SHP77 (cell line): ENCODE results near the gene COX7B2.

ENCODE experiments used
- DNase-seq, 2 experiments: peaks; one replicate each; lab custom pipeline; 2025; lab: John Stamatoyannopoulos, UW

COX7B2 gene, protein sequence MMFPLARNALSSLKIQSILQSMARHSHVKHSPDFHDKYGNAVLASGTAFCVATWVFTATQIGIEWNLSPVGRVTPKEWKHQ

DNA sequence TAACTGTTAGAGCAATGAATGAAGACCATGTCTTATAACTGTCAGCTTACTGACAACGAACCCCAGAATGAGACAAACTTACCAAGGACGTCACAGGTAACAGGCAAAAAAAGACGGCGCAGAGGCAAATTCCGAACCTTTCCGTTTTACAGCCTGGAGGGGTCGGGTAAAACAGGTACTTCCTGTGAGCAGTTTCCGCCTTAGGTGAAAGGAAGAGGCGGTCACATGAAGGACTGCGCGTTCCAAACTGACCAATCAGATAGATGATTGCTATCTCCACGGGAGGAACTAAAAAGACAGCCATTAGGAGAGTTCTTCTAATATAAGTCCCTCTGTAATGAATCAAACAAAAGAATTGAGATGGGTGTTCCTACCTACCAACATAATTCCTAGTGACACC lies at the start of gene COX7B2:
TSS of gene COX7B2 (minus strand) at position 168 of the 400 bp plus-strand sequence. CDS start 174,053 bp downstream, outside the sequence.
- DNase-seq: no peak

DNA sequence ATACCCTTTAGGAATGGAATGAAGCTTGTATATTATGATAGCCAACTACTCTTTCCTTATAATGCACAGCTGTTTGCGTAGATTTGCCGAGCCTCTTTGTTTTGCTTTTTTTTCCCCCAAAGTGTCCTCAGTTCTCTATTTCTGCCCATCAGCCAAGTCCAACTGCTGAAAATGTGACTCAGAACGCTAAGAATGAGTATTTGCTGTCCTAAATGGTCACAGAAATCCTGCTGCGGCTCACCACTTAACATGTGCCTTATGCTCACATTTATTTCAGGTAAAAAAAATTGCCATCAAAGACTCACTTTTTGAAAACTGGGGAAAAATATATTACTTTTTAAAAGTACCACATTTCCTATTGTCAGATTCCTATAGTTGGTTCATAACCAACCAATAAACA lies 47.4 kb upstream of the COX7B2 start:
- no peak for DNase-seq

DNA sequence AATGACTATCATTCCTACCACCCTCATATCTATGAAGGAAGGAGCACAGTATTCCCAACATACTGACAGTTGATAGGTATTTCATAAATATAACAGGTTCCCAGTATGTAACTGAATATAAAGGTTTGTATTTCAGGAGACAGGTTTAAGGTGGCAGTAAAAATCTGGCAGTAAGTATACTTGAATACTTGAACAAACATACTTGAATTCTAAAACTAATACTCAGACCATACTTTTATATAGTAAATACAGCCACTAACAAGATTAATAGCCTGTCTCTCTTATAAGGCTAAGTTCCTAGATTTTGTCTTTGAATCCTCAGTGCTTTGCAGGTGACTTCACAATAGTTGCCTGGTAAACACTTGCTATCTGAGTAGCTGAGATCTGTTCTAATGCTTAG lies 46.6 kb upstream of the COX7B2 start:
- no peak for DNase-seq

- DNase-seq: no peak
These were observed 45.6 kb upstream of the COX7B2 start for GRCh38 chr4:46954643-46955042.

DNA sequence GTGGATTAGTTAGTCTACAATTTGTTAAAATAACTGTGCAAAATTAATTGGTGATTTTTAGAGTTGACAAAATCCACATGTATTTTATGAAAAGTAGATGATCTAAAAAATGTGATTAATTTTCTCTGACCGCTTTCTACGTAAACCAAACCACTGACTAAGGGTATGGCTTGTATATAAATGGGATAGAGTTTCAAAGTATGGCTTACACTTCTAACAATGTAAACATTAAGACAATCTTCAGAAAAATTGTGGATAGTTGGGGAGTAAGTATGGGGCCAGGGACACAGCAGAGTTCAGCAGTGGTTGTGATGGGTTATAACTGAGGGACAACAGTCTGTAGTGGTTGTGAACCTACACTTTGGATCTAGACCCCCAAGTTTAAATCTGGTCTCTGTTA lies 44.5 kb upstream of the COX7B2 start:
- no peak for DNase-seq

DNA sequence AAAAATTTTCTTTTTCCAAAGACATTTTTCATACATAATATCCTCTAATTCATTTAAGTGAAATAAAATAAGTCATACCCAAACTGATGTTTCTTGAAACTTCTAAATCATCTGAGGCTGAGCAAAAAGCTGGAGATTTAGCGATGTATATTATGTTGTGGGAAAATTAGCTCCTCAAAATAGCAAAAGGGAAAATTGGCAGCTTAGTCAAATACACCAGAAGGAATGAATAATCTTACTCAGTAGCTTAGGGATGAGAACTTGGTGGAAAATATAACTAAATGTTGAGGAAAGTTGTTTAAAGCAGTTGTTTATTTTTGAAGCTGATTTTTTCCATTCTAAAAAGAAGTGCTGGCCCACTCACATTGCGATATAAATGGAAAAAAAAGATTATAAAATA lies 43.4 kb upstream of the COX7B2 start:
- no peak for DNase-seq

GRCh38 chr4:46950826-46951225 lies 41.8 kb upstream of the COX7B2 start:
- no peak for DNase-seq

- DNase-seq: no peak
These were observed 40.8 kb upstream of the COX7B2 start for GRCh38 chr4:46949822-46950221.

GRCh38 chr4:46947541-46947940 lies 38.5 kb upstream of the COX7B2 start:
- DNase-seq: no peak

GRCh38 chr4:46946919-46947536 lies 38.0 kb upstream of the COX7B2 start:
- no peak for DNase-seq

- DNase-seq: no peak
These were observed 36.0 kb upstream of the COX7B2 start for GRCh38 chr4:46945062-46945461.

- no peak for DNase-seq
These were observed 35.3 kb upstream of the COX7B2 start for GRCh38 chr4:46944345-46944744.

GRCh38 chr4:46937493-46937892 lies 28.4 kb upstream of the COX7B2 start:
- no peak for DNase-seq

GRCh38 chr4:46934726-46935125 lies 25.7 kb upstream of the COX7B2 start:
- no peak for DNase-seq

GRCh38 chr4:46933686-46934085 lies 24.6 kb upstream of the COX7B2 start:
- DNase-seq: no peak

DNA sequence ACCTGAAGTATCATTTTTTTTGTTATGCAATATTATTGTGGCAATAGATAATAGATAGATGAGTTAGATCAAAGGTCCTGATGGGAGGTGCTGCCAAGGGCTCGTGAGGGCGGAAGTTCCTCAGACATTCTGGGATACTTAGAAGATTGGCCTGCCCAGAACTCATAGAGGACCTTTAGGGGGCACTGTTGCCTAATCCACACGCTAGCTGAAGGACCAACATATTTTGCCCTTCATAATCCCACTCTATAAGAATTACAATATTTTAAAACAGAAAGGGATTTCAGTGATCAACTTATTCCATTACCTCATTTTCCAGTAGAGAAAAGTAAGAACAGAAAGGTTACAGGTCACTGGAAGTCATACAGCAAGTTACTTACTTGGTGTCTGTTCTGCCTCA lies 22.9 kb upstream of the COX7B2 start:
- DNase-seq: no peak

- no peak for DNase-seq
These were observed 21.8 kb upstream of the COX7B2 start for GRCh38 chr4:46930891-46931290.

DNA sequence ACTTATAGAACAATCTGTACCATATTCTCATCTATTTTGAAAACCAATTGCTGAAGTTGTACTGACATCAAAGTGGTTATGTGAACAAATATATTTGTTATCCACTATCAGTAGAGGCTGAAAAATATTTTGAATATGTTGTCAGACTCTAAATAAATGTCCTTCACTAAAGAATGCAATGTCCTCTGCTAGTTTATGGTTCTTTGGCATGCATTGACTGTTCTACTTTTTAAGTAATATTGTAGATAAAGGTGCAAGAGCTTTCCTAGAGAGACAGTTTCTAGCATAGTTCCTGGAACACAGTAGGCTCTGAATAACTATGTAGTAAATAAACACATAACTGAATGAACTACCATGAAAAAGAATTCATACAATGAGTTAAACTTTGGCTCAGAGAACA lies 18.2 kb upstream of the COX7B2 start:
- DNase-seq: no peak

GRCh38 chr4:46924789-46925529 lies 15.9 kb upstream of the COX7B2 start:
- no peak for DNase-seq

DNA sequence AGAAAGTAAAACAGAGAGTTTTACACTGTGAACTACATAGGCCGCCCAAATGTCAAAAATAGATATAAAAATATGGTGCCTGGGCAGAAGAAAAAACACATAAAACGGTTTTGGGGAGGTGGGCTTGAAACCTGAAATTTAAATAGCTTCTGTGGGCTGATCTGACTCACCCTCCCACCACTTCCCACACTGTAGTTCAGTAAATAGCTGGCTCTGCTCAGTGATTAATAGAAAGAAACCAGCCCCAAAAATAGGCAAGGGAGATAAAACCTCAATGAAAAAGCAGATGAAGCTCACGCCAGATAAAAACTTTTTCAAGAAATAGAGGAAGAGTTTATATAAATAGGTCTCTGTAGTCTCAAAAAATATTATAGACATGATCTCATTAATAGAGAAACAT lies 13.2 kb upstream of the COX7B2 start:
- no peak for DNase-seq

GRCh38 chr4:46908148-46908547 lies 897 bp downstream of the COX7B2 start:
- no peak for DNase-seq

DNA sequence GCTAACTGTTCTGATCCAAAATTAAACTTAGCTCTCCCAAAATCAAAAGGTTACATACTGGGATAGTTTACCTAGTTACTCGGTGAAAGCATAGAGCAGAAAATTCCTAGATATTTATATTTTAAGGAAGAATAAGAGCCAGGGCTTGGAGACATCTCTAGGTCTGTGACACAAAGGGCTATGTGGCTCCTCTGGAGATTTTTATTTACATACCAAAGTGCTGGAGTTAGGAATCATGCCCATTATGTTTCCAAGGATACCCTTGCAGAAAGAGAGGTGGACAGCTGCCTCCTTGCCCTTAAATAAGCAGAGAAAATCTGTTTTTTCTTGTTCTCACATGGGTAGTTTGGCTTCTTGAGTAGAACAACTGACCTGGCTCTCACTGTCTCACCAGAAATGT lies 9.0 kb downstream of the COX7B2 start:
- no peak for DNase-seq

DNA sequence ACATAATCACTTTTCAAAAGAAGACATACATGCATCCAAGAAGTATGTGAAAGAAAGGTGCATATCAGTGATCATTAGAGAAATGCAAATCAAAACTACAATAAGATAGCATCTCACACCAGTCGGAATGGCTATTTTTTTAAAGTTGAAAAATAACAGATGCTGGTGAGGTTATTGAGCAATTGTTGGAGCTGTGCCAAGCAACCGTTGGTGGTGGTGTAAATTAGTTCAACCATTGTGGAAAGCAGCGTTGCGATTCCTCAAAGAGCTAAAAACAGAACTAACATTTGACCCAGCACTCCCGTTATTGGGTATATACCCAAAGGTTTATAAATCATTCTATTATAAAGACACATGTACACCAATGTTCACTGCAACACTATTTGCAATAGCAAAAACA lies 14.2 kb downstream of the COX7B2 start:
- DNase-seq: no peak

GRCh38 chr4:46890056-46890455 lies 19.0 kb downstream of the COX7B2 start:
- DNase-seq: no peak
